NCI-H128 (cell line): ENCODE results near the gene FRMD4A.

Experiments
- DNase-seq: peaks from one replicate; lab custom pipeline; 2025; ENCODE audit not compliant: unreplicated experiment; lab: John Stamatoyannopoulos, UW

FRMD4A gene

GRCh38 chr10:14330388-14331061 is at the start of gene FRMD4A:
FRMD4A (minus strand) TSS chr10:14330924.
- DNase-seq, result no peak

- no peak for DNase-seq
Observed at GRCh38 chr10:14379556-14380280, 49.0 kb upstream of the FRMD4A start.

- no peak for DNase-seq
Observed at GRCh38 chr10:14378387-14378960, 47.8 kb upstream of the FRMD4A start.

- no peak for DNase-seq
Observed at GRCh38 chr10:14377591-14378175, 47.0 kb upstream of the FRMD4A start.

- no peak for DNase-seq
Observed at GRCh38 chr10:14374745-14375445, 44.2 kb upstream of the FRMD4A start.

- DNase-seq, result no peak
Observed at GRCh38 chr10:14372606-14373005, 41.9 kb upstream of the FRMD4A start.

- DNase-seq, result no peak
Observed at GRCh38 chr10:14371581-14371980, 40.9 kb upstream of the FRMD4A start.

GRCh38 chr10:14370894-14371293 is 40.2 kb upstream of the FRMD4A start:
- DNase-seq, result no peak

GRCh38 chr10:14369906-14370305 is 39.2 kb upstream of the FRMD4A start:
- no peak for DNase-seq

GRCh38 chr10:14366760-14367159 is 36.0 kb upstream of the FRMD4A start:
- no peak for DNase-seq

GRCh38 chr10:14365266-14365665 is 34.5 kb upstream of the FRMD4A start:
- DNase-seq, result no peak

- no peak for DNase-seq
Observed at GRCh38 chr10:14362104-14362503, 31.4 kb upstream of the FRMD4A start.

- no peak for DNase-seq
Observed at GRCh38 chr10:14360961-14361360, 30.2 kb upstream of the FRMD4A start.

- no peak for DNase-seq
Observed at GRCh38 chr10:14360515-14360914, 29.8 kb upstream of the FRMD4A start.

- no peak for DNase-seq
Observed at GRCh38 chr10:14358886-14359573, 28.3 kb upstream of the FRMD4A start.

GRCh38 chr10:14356921-14357320 is 26.2 kb upstream of the FRMD4A start:
- DNase-seq, result no peak

GRCh38 chr10:14355750-14356149 is 25.0 kb upstream of the FRMD4A start:
- no peak for DNase-seq

GRCh38 chr10:14353291-14353913 is 22.7 kb upstream of the FRMD4A start:
- no peak for DNase-seq

GRCh38 chr10:14350006-14350405 is 19.3 kb upstream of the FRMD4A start:
- no peak for DNase-seq

GRCh38 chr10:14349081-14349480 is 18.4 kb upstream of the FRMD4A start:
- no peak for DNase-seq
